Sigmoid colon (tissue), 7 donors: ENCODE results near the gene TRAPPC12. TPM values are rescaled to one million over a fixed set of nuclear protein-coding genes. Genes with fewer than 3 reads are reported as not detected.

Experiments used
- DNase-seq: peaks from one replicate; pipeline ENCODE4 v3.0.0-alpha.2; 2019
- H3K27ac ChIP-seq, 4 donors: fragments of 200-600 bp; sonication (generic); one replicate each; pipeline ENCODE4 v1.5.1; 2016 to 2019; ENCODE audit warnings: mild to moderate bottlenecking in 1 of 4
- H3K27me3 ChIP-seq, 3 donors: fragments of 200-600 bp; sonication (generic); one replicate each; pipeline ENCODE4 v1.5.1; 2019; ENCODE audit warnings: mild to moderate bottlenecking in 1 of 3
- H3K36me3 ChIP-seq, 4 donors: fragments of 200-600 bp; sonication (generic); one replicate each; pipeline ENCODE4 v1.5.1; 2016 to 2019
- H3K4me1 ChIP-seq, 4 donors: fragments of 200-600 bp; sonication (generic); one replicate each; pipeline ENCODE4 v1.5.1; 2017 to 2019
- H3K4me3 ChIP-seq, 4 donors: fragments of 200-600 bp; sonication (generic); one replicate each; pipeline ENCODE4 v1.5.1; 2017 to 2019; ENCODE audit warnings: mild to moderate bottlenecking in 2 of 4, moderate library complexity in 1 of 4
- H3K9me3 ChIP-seq, 4 donors: fragments of 200-600 bp in 3 of 4; sonication (generic) in 3 of 4; one replicate each; pipeline versions ENCODE4 v1.5.1 to v1.6.1; 2013 to 2019
- CTCF ChIP-seq, 4 experiments: fragments of 450-650 bp in 3 of 4; fragments of 200-600 bp in 1 of 4; IDR thresholded peaks; one replicate each; pipeline ENCODE4 v1.5.1; 2016 to 2019; ENCODE audit warnings: antibody characterized with exemption in 4 of 4, mild to moderate bottlenecking in 3 of 4, moderate library complexity in 2 of 4
- EP300 ChIP-seq, 4 donors: sonication (generic); formaldehyde crosslinking; IDR thresholded peaks; one replicate each; pipeline ENCODE4 v1.6.1; 2017; ENCODE audit warnings: antibody characterized with exemption in 4 of 4
- POLR2A ChIP-seq, 2 donors: fragments of 450-650 bp; IDR thresholded peaks; one replicate each; pipeline ENCODE4 v1.6.1; 2016; ENCODE audit warnings: antibody characterized with exemption in 2 of 2, mild to moderate bottlenecking in 2 of 2, moderate library complexity in 2 of 2
- POLR2AphosphoS5 ChIP-seq, 4 donors: sonication (generic); formaldehyde crosslinking; IDR thresholded peaks; one replicate each; pipeline ENCODE4 v1.6.1; 2017; ENCODE audit warnings: antibody characterized with exemption in 4 of 4
- WGBS, 2 donors: extraction: QIAGEN DNeasy Blood & Tissue Kit; methylation state at CpG; one replicate each; pipeline ENCODE4 v1.1.7; 2013; 5-methylcytosine and 5-hydroxymethylcytosine counted together
- intact Hi-C: fragments of 100-400 bp; cut with DNase I; formaldehyde crosslinking; loops from one replicate; pipeline ENCODE4 v1.15.1; 2023
- polyA plus RNA-seq, 3 donors: library from polyadenylated mRNA; stranded (reverse); fragments of 200-250 nt; gene quantifications; one replicate each; pipeline ENCODE4 v1.2.3, GENCODE V29; 2013
- total RNA-seq, 4 donors: library from RNA; depleted of rRNA; stranded (reverse); fragments of >200 nt; gene quantifications; one replicate each; pipeline ENCODE4 v1.1.0, GENCODE V29; 2016
- donor health status: healthy with polysubstance abuse.
- donor health status: Bipolar disorder and iron deficiency.
- donor health status: healthy.

The TRAPPC12 gene
- total and polyA plus RNA-seq, 7 donors: 22.7 to 79.5 (median 50.5) TPM

- peaks cover 0 to 15% (median 4%) of the 10 kb centered on the region in 4 donors for H3K4me1 ChIP-seq
- H3K27me3 ChIP-seq: no peaks in the 10 kb centered on the region
- H3K27ac ChIP-seq: no peak overlapping the region
- intact Hi-C loops: no loop called here
- H3K36me3 ChIP-seq: peaks cover 3 to 59% (median 21%) of the 10 kb centered on the region in 4 donors
- 93 to 100% methylated on average over 1 of the region's 1 CpG for WGBS, 2 donors
- no peak overlapping the region for H3K4me3 ChIP-seq
- no peak for TF ChIP-seq POLR2AphosphoS5 (IDR thresholded peaks at IDR 0.05)
- no peak for TF ChIP-seq EP300 (IDR thresholded peaks at IDR 0.05)
- TF ChIP-seq CTCF (IDR thresholded peaks at IDR 0.05): no peak
- TF ChIP-seq POLR2A (IDR thresholded peaks at IDR 0.05): no peak
- DNase-seq: no peak
- peaks cover 0 to 17% (median 8%) of the 10 kb centered on the region in 4 donors for H3K9me3 ChIP-seq
Observed at GRCh38 chr2:3396920-3397559, 17.5 kb downstream of the TRAPPC12 start.

DNA sequence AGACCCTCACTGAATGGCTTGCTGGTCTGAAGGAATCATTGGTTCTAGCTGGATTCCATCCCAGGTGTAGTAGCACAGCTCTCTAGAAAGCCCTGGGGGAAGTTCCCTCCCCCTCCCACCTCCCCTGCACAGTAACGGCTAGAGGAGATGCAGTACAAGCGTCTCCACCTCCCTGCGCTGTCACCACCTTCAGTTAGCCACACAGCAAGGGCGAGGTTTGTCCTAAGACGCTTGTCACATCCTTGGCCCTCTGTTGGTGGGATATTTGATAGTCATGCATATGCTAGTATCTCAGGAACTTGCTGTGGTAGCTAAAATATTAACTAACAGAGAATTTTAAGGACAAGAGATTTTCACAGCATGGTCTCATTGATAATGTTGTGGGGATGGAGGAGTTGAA lies 19.4 kb downstream of the TRAPPC12 start:
- Histone ChIP-seq H3K27me3 (no peaks in the 10 kb centered on the region), H3K4me1 (peaks cover 0 to 15% (median 4%) of the 10 kb centered on the region in 4 donors), H3K4me3 (no peak overlapping the region), H3K9me3 (peaks cover 0 to 17% (median 8%) of the 10 kb centered on the region in 4 donors), H3K27ac (no peak overlapping the region), H3K36me3 (peaks cover 0 to 57% (median 23%) of the 10 kb centered on the region in 4 donors)
- intact Hi-C loops: no loop called here
- no peak for DNase-seq
- WGBS, 2 donors: 92 to 96% methylated on average over 5 of the region's 5 CpGs
- TF ChIP-seq EP300 (IDR thresholded peaks at IDR 0.05) (no peak), POLR2AphosphoS5 (IDR thresholded peaks at IDR 0.05) (no peak), POLR2A (IDR thresholded peaks at IDR 0.05) (no peak), CTCF (IDR thresholded peaks at IDR 0.05) (no peak)

GRCh38 chr2:3399381-3399780 lies 19.9 kb downstream of the TRAPPC12 start:
- WGBS, 2 donors: 78 to 91% methylated on average over 3 of the region's 3 CpGs
- Histone ChIP-seq H3K27me3 (no peaks in the 10 kb centered on the region), H3K4me3 (no peak overlapping the region), H3K9me3 (peaks cover 0 to 17% (median 8%) of the 10 kb centered on the region in 4 donors), H3K36me3 (peaks cover 0 to 52% (median 19%) of the 10 kb centered on the region in 4 donors), H3K27ac (peak overlapping the region in 1 of 4 donors; percentile 5), H3K4me1 (peaks cover 0 to 15% (median 4%) of the 10 kb centered on the region in 4 donors)
- TF ChIP-seq CTCF (IDR thresholded peaks at IDR 0.05) (no peak), POLR2A (IDR thresholded peaks at IDR 0.05) (no peak), POLR2AphosphoS5 (IDR thresholded peaks at IDR 0.05) (no peak), EP300 (IDR thresholded peaks at IDR 0.05) (no peak)
- no peak for DNase-seq
- intact Hi-C loops: no loop called here

DNA sequence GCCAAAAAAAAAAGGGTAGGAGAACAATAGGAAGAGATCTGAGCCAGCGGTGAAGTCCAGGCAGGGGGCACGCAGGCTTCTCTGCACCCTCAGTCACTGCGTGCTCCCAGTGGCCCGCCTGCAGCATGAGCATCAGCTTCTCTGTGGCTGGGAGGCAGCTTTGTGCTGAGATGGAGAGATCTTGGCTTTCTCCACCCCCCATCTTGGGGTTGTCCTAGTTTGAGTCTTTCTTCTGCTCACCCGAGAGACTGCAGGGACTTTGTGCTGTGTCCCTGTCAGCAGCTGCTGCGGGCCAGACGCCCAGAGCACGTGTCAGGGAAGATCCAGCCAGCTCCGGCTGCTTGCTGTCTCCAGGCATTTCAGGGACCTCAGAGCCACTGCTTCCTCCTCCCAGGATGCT lies 20.3 kb downstream of the TRAPPC12 start:
- TF ChIP-seq CTCF (IDR thresholded peaks at IDR 0.05) (no peak), POLR2A (IDR thresholded peaks at IDR 0.05) (no peak), POLR2AphosphoS5 (IDR thresholded peaks at IDR 0.05) (no peak), EP300 (IDR thresholded peaks at IDR 0.05) (no peak)
- intact Hi-C loops: no loop called here
- Histone ChIP-seq H3K4me1 (peaks cover 0 to 15% (median 4%) of the 10 kb centered on the region in 4 donors), H3K9me3 (peaks cover 0 to 17% (median 8%) of the 10 kb centered on the region in 4 donors), H3K36me3 (peaks cover 0 to 48% (median 19%) of the 10 kb centered on the region in 4 donors), H3K27ac (peak overlapping the region in 1 of 4 donors; percentile 5), H3K4me3 (no peak overlapping the region), H3K27me3 (no peaks in the 10 kb centered on the region)
- 76 to 83% methylated on average over 9 of the region's 9 CpGs for WGBS, 2 donors
- peak; percentile 79 for DNase-seq
